ENCODE data around the gene TDRD9. TPM values are rescaled to one million over a fixed set of nuclear protein-coding genes. Genes with fewer than 3 reads are reported as not detected.

The TDRD9 gene
- total and polyA plus RNA-seq, 12 donors = 0.55 to 8.4 (median 2.4) TPM

DNA sequence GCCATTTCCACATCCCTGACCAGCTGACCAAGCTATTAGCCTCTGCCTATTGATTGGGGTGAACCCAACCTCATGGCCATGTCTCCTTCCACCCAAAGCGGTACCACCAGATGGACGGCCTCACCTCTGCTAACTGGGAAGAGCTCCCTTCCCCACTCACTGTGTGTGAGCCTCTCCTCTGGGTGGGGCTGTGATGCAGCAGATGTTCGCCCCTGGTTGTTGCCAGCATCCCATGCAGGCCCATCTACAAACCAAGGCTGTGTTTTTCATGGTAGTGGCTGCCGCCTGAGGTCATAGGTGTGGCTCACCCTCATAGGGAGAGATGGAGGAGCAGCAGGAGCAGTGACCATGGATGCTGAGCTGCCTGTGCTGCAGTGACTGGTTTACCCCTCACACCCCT, 61.7 kb downstream of the TDRD9 start:
- TF ChIP-seq, protein P1, sequence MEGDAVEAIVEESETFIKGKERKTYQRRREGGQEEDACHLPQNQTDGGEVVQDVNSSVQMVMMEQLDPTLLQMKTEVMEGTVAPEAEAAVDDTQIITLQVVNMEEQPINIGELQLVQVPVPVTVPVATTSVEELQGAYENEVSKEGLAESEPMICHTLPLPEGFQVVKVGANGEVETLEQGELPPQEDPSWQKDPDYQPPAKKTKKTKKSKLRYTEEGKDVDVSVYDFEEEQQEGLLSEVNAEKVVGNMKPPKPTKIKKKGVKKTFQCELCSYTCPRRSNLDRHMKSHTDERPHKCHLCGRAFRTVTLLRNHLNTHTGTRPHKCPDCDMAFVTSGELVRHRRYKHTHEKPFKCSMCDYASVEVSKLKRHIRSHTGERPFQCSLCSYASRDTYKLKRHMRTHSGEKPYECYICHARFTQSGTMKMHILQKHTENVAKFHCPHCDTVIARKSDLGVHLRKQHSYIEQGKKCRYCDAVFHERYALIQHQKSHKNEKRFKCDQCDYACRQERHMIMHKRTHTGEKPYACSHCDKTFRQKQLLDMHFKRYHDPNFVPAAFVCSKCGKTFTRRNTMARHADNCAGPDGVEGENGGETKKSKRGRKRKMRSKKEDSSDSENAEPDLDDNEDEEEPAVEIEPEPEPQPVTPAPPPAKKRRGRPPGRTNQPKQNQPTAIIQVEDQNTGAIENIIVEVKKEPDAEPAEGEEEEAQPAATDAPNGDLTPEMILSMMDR (IDR thresholded peaks at IDR 0.05) = no peak
- H3K27ac ChIP-seq = no peak overlapping the region
- no peaks in the 10 kb centered on the region for H3K4me1 ChIP-seq
- H3K27me3 ChIP-seq = peaks cover 0 to 4% (median 0%) of the 10 kb centered on the region in 7 donors
- no peak overlapping the region for H3K4me3 ChIP-seq
- DNase-seq = no peak
- H3K36me3 ChIP-seq = no peaks in the 10 kb centered on the region
- intact Hi-C loops (cut with DNase I) = loop anchor here in 5 of 10 donors (5.0 to 10.0 kb wide), 4 partner anchors 183 to 415 kb away; no protein-coding TSS in a partner anchor
- 90 to 97% methylated on average over 4 of the region's 4 CpGs for WGBS, 2 donors
- no peak for ATAC-seq
- H3K9me3 ChIP-seq = peaks cover 0 to 12% (median 0%) of the 10 kb centered on the region in 11 donors

DNA sequence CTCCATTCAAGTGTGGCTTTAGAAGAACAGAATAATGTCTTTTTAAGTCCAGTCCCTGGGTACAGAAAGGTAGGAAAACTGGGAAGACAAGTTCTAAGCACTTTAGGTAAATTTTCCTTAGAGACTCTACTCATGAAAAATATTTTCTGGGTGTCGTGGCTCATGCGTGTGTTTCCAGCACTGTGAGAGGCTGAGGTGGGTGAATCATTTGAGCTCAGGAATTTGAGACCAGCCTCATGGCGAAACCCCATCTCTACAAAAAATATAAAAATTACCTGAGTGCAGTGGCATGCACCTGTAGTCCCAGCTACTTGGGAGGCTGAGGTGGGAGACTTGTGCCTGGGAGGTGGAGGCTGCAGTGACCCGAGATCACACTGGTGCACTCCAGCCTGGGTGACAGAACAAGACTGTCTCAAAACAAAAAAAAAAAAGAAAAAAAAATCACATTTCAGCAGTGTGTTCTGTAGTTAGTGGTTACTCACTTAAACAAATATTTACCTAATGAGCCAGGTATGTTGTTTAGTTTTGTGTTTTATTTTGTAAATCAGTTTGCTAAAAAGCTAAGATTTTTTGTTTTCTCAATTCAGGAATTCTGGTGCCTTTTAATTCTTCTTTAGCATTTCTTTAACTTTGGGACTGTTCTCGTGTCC, 66.4 kb downstream of the TDRD9 start:
- 78 to 91% methylated on average over 5 of the region's 5 CpGs for WGBS, 2 donors
- TF ChIP-seq, protein P1 (IDR thresholded peaks at IDR 0.05) = no peak
- Histone ChIP-seq H3K9me3 (no peaks in the 10 kb centered on the region), H3K4me3 (no peak overlapping the region), H3K36me3 (no peaks in the 10 kb centered on the region), H3K27me3 (peaks cover 0 to 14% (median 4%) of the 10 kb centered on the region in 7 donors), H3K4me1 (no peaks in the 10 kb centered on the region), H3K27ac (no peak overlapping the region)
- no peak for DNase-seq
- ATAC-seq = no peak
- intact Hi-C loops (cut with DNase I) = no loop called here

DNA sequence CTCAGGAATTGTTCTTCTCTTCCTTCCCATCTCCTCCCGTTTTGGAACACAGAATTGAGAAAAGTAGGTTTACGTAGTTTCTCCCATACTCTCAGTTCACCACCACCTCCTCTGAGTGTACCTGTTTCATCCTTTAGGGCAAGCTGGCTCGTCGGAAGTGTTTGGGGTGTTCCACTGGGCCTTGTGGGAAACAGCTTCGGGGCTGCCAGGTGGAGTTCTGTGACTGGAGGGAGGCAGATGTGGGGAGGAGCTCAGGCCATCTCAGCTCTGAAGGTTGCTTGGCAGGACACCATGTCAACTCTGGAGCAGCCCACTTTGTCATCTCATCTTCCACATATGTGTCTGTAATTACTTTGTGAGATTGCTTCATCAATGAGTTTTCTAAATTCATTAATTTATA, 67.6 kb downstream of the TDRD9 start:
- H3K9me3 ChIP-seq = no peaks in the 10 kb centered on the region
- TF ChIP-seq, protein P1 (IDR thresholded peaks at IDR 0.05) = no peak
- 63 to 74% methylated on average over 5 of the region's 5 CpGs for WGBS, 2 donors
- intact Hi-C loops (cut with DNase I) = no loop called here
- no peak for ATAC-seq
- H3K4me1 ChIP-seq = no peaks in the 10 kb centered on the region
- no peak overlapping the region for H3K27ac ChIP-seq
- no peak for DNase-seq
- no peaks in the 10 kb centered on the region for H3K36me3 ChIP-seq
- H3K27me3 ChIP-seq = peaks cover 0 to 14% (median 4%) of the 10 kb centered on the region in 7 donors
- no peak overlapping the region for H3K4me3 ChIP-seq

DNA sequence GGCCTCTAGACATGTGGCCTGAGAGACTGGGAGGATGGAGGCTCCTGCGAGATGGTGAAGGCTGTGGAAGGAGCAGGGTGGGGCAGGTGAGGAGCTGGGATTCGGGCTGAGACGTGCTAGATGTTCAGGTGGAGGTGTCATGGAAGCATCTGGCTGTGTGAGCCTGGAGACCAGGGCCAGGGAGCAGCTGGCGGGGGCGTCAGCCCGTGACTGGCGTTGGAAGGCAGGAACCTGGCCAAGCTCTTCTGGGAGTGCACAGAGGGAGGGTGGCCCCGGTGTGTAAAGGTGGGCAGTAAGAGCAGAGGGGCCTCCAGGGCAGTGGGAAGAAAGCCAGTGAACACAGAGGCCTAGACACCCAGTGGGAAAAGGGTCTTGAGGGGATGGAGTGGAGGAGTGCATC, 69.1 kb downstream of the TDRD9 start:
- 78 to 84% methylated on average over 8 of the region's 8 CpGs for WGBS, 2 donors
- Histone ChIP-seq H3K9me3 (no peaks in the 10 kb centered on the region), H3K36me3 (no peaks in the 10 kb centered on the region), H3K27ac (no peak overlapping the region), H3K4me3 (no peak overlapping the region), H3K27me3 (peaks cover 0 to 10% (median 4%) of the 10 kb centered on the region in 7 donors), H3K4me1 (no peaks in the 10 kb centered on the region)
- intact Hi-C loops (cut with DNase I) = no loop called here
- ATAC-seq = no peak
- TF ChIP-seq, protein P1 (IDR thresholded peaks at IDR 0.05) = no peak
- DNase-seq = no peak

All from heart right ventricle (tissue), 16 donors.